Neural cell (in vitro differentiated cells): Measurements from ENCODE around the gene GTPBP3. TPM values are rescaled to one million over a fixed set of nuclear protein-coding genes. Genes with fewer than 3 reads are reported as not detected.

Experiments used
- H2AFZ ChIP-seq: fragments of 200-600, 300-800 bp; sonication (generic), shearing (Covaris generic); 2 replicates; pipeline ENCODE4 v1.6.0; 2014; ENCODE audit warnings: low read depth, mild to moderate bottlenecking, antibody characterized with exemption, low read length, moderate library complexity
- H3F3A ChIP-seq: fragments of 200-600 bp; shearing (Covaris generic); 2 replicates; pipeline ENCODE4 v1.6.1; 2016; ENCODE audit warnings: mild to moderate bottlenecking, moderate library complexity, mixed read lengths, antibody characterized with exemption, low read length; ENCODE audit not compliant: insufficient read depth, poor library complexity, severe bottlenecking
- H3K27ac ChIP-seq: fragments of 200-600, 300-800 bp; sonication (generic), shearing (Covaris generic); 2 replicates; pipeline ENCODE4 v1.5.1; 2014; ENCODE audit warnings: mild to moderate bottlenecking, low read length, moderate library complexity
- H3K27me3 ChIP-seq: fragments of 300-800, 200-600 bp; sonication (generic), shearing (Covaris generic); 2 replicates; pipeline ENCODE4 v1.6.0; 2014; ENCODE audit warnings: mild to moderate bottlenecking, low read depth, low read length, moderate library complexity; ENCODE audit not compliant: insufficient read depth
- H3K36me3 ChIP-seq: fragments of 300-800, 200-600 bp; sonication (generic), shearing (Covaris generic); 2 replicates; pipeline ENCODE4 v1.5.1; 2014; ENCODE audit warnings: mild to moderate bottlenecking, antibody characterized with exemption, low read length, moderate library complexity; ENCODE audit not compliant: insufficient read depth
- H3K4me2 ChIP-seq: fragments of 300-800, 200-600 bp; sonication (generic), shearing (Covaris generic); 2 replicates; pipeline ENCODE4 v1.6.0; 2014; ENCODE audit warnings: mild to moderate bottlenecking, low read length
- H3K4me3 ChIP-seq: fragments of 300-800, 200-600 bp; sonication (generic), shearing (Covaris generic); 2 replicates; pipeline ENCODE4 v1.5.1; 2014; ENCODE audit warnings: mild to moderate bottlenecking, low read length, moderate library complexity
- H3K79me2 ChIP-seq: fragments of 200-600 bp; shearing (Covaris generic); replicated peaks from 2 replicates; pipeline ENCODE4 v1.6.0; 2014; ENCODE audit warnings: mild to moderate bottlenecking, low read length, moderate library complexity; ENCODE audit not compliant: insufficient read depth
- H3K9ac ChIP-seq: fragments of 300-800, 200-600 bp; sonication (generic), shearing (Covaris generic); 2 replicates; pipeline ENCODE4 v1.6.1; 2016; ENCODE audit warnings: mild to moderate bottlenecking, low read length, mixed read lengths
- H3K9me2 ChIP-seq: fragments of 200-600 bp; shearing (Covaris generic); 2 replicates; pipeline ENCODE4 v1.6.1; 2016; ENCODE audit warnings: mild to moderate bottlenecking, low read length, mixed read lengths; ENCODE audit not compliant: insufficient read depth
- H3K9me3 ChIP-seq: fragments of 200-600, 300-800 bp; sonication (generic), shearing (Covaris generic); 2 replicates; pipeline ENCODE4 v1.6.1; 2016; ENCODE audit warnings: mild to moderate bottlenecking, mixed run types, low read length, moderate library complexity, mixed read lengths
- H4K20me1 ChIP-seq: fragments of 200-600 bp; shearing (Covaris generic); 2 replicates; pipeline ENCODE4 v1.6.1; 2016; ENCODE audit warnings: mild to moderate bottlenecking, mixed run types; ENCODE audit not compliant: insufficient read depth
- EP300 ChIP-seq: fragments of 450-650 bp; conservative IDR thresholded peaks from 2 replicates; pipeline ENCODE4 v1.6.1; 2014; ENCODE audit warnings: antibody characterized with exemption, mild to moderate bottlenecking, moderate library complexity; ENCODE audit not compliant: poor library complexity, severe bottlenecking
- EZH2 ChIP-seq: fragments of 200-600, 300-800 bp; shearing (Covaris generic), sonication (generic); IDR thresholded peaks from 2 replicates; pipeline ENCODE4 v1.6.1; 2014; ENCODE audit warnings: antibody characterized with exemption, low read length, borderline replicate concordance, mild to moderate bottlenecking; ENCODE audit not compliant: insufficient read depth, poor library complexity, severe bottlenecking
- MXI1 ChIP-seq: fragments of 450-650 bp; conservative IDR thresholded peaks from 2 replicates; pipeline ENCODE4 v1.6.1; 2014; ENCODE audit warnings: antibody characterized with exemption, mild to moderate bottlenecking; ENCODE audit not compliant: poor library complexity, severe bottlenecking
- POLR2AphosphoS5 ChIP-seq: IDR thresholded peaks from 2 replicates; pipeline ENCODE4 v1.6.1; 2012
- RAD21 ChIP-seq: fragments of 450-650 bp; conservative IDR thresholded peaks from 2 replicates; pipeline ENCODE4 v1.6.1; 2014; ENCODE audit warnings: antibody characterized with exemption, mild to moderate bottlenecking, moderate library complexity
- SMC3 ChIP-seq: fragments of 450-650 bp; conservative IDR thresholded peaks from 2 replicates; pipeline ENCODE4 v1.6.1; 2014; ENCODE audit warnings: antibody characterized with exemption, mild to moderate bottlenecking, moderate library complexity; ENCODE audit not compliant: poor library complexity
- TAF1 ChIP-seq: IDR thresholded peaks from 2 replicates; pipeline ENCODE4 v1.6.1; 2012; ENCODE audit warnings: low read depth
- polyA plus RNA-seq: library from polyadenylated mRNA; depleted of rRNA; stranded (reverse); fragments of >200 nt; gene quantifications from 2 replicates; pipeline ENCODE4 v1.2.3, GENCODE V29; 2014
- TF ChIP-seq, protein P1 (sequence below): IDR thresholded peaks from 2 replicates; pipeline ENCODE4 v1.6.1; 2012; ENCODE audit warnings: borderline replicate concordance
- TF ChIP-seq, protein P2 (sequence below): fragments of 450-650 bp; IDR thresholded peaks from 2 replicates; pipeline ENCODE4 v1.5.1; 2014; ENCODE audit warnings: antibody characterized with exemption, mild to moderate bottlenecking, moderate library complexity; ENCODE audit not compliant: poor library complexity, severe bottlenecking

GTPBP3 gene
- polyA plus RNA-seq, 1 donor from 2014 or later = 25.6 TPM

DNA sequence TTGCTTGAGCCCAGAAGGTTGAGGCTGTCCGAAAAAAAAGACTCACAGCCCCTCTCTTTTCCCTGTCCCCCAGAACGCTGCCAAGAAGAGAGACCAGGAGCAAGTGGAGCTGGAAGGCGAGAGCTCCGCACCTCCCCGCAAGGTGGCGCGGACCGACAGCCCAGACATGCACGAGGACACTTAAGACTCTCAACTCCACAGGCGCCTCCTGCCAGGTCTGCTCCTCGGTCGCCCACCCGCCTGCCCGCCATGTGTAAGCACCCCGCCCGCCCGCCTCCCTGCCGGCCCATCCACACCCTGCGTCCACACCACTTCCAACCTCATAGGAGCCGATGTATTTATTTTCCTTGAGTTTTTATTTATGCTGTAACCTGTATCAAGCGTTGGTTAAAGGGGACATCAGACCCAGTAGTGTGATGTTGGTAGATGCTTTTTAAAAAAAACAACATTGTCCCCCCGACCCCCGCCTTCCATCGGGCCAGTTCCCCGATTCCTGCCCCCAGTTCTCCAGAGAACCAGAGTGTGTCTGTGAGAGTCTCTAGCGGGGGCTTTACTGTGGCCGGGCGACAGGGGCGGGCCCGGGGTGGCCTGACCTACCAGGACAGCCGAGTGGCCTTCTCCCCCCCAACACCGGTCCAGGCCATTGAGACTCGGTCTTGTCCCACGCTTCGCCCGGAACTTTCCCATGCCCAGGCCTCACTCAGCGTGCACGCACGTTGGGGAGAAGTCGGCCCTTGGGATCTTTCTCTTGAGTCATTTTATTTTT, 17.7 kb upstream of the GTPBP3 start:
- Histone ChIP-seq H3K79me2 (no peaks in the 10 kb centered on the region), H4K20me1 (no peaks in the 10 kb centered on the region), H3K9ac (no peak overlapping the region), H2AFZ (no peak overlapping the region), H3K4me3 (no peak overlapping the region), H3K9me3 (no peaks in the 10 kb centered on the region), H3F3A (no peaks in the 10 kb centered on the region), H3K9me2 (no peaks in the 10 kb centered on the region), H3K27me3 (no peaks in the 10 kb centered on the region), H3K36me3 (no peaks in the 10 kb centered on the region), H3K4me2 (no peak overlapping the region), H3K27ac (no peak overlapping the region)
- no peak for TF ChIP-seq SMC3
- TF ChIP-seq, protein P1, sequence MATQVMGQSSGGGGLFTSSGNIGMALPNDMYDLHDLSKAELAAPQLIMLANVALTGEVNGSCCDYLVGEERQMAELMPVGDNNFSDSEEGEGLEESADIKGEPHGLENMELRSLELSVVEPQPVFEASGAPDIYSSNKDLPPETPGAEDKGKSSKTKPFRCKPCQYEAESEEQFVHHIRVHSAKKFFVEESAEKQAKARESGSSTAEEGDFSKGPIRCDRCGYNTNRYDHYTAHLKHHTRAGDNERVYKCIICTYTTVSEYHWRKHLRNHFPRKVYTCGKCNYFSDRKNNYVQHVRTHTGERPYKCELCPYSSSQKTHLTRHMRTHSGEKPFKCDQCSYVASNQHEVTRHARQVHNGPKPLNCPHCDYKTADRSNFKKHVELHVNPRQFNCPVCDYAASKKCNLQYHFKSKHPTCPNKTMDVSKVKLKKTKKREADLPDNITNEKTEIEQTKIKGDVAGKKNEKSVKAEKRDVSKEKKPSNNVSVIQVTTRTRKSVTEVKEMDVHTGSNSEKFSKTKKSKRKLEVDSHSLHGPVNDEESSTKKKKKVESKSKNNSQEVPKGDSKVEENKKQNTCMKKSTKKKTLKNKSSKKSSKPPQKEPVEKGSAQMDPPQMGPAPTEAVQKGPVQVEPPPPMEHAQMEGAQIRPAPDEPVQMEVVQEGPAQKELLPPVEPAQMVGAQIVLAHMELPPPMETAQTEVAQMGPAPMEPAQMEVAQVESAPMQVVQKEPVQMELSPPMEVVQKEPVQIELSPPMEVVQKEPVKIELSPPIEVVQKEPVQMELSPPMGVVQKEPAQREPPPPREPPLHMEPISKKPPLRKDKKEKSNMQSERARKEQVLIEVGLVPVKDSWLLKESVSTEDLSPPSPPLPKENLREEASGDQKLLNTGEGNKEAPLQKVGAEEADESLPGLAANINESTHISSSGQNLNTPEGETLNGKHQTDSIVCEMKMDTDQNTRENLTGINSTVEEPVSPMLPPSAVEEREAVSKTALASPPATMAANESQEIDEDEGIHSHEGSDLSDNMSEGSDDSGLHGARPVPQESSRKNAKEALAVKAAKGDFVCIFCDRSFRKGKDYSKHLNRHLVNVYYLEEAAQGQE = no peak
- TF ChIP-seq, protein P2, sequence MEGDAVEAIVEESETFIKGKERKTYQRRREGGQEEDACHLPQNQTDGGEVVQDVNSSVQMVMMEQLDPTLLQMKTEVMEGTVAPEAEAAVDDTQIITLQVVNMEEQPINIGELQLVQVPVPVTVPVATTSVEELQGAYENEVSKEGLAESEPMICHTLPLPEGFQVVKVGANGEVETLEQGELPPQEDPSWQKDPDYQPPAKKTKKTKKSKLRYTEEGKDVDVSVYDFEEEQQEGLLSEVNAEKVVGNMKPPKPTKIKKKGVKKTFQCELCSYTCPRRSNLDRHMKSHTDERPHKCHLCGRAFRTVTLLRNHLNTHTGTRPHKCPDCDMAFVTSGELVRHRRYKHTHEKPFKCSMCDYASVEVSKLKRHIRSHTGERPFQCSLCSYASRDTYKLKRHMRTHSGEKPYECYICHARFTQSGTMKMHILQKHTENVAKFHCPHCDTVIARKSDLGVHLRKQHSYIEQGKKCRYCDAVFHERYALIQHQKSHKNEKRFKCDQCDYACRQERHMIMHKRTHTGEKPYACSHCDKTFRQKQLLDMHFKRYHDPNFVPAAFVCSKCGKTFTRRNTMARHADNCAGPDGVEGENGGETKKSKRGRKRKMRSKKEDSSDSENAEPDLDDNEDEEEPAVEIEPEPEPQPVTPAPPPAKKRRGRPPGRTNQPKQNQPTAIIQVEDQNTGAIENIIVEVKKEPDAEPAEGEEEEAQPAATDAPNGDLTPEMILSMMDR = no peak

DNA sequence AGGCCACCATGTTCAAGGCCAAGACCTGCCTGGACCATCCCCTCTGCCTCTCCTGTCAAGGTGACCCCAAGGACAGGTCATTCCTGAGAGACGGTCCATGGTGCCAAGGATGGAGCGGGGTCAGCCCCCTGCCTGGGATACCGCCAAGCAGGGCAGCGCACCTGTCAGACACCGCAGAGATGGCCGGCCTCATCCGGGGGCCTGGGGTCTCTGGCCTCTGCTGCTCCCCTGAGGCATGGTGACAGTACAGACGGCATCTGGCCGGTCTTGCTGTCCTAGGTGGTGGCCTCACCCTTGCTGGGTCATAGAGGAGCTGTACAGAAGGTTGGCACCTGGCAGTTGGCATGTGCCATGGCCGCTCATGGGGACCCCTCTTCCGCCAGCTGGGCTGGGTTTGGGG, 16.9 kb upstream of the GTPBP3 start:
- Histone ChIP-seq H3K4me2 (no peak overlapping the region), H3K27me3 (no peaks in the 10 kb centered on the region), H3K4me3 (no peak overlapping the region), H3F3A (no peaks in the 10 kb centered on the region), H3K27ac (no peak overlapping the region), H3K36me3 (no peaks in the 10 kb centered on the region), H2AFZ (no peak overlapping the region), H3K9me2 (no peaks in the 10 kb centered on the region), H3K9me3 (no peaks in the 10 kb centered on the region), H4K20me1 (no peaks in the 10 kb centered on the region), H3K79me2 (no peaks in the 10 kb centered on the region), H3K9ac (no peak overlapping the region)
- TF ChIP-seq EZH2 (no peak), RAD21 (no peak), SMC3 (no peak), POLR2AphosphoS5 (no peak), TAF1 (no peak), EP300 (no peak), MXI1 (no peak)
- TF ChIP-seq, protein P2 = no peak
- TF ChIP-seq, protein P1 = no peak
